ENCODE measurements around the gene COL15A1.

COL15A1 gene

DNA sequence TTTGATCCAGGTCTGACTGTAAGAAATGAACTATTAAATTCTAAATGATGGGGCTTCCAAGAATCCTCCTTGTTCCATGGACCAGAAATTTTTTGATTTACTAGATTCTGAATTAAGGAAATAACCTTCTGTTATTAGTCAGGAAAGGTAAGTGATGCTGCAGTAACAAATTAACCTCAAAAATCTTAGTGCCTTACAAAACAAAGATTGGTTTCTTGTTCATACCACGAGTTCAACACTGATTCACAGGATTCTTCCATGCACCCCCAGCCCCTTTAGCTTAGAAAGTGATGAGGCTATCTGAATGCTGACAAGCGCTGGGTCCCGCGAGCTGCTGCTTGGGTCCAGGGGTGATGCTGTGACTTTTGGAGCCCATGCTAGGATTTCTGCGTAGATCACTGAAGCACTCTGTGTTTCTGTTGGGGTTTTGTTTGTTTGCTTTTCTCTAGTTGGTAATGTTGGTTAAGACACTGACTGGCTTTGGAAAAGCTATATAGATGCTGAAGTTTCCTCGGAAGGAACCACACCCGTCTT lies 52.3 kb downstream of the COL15A1 start:
- DNase-seq (ENCODE audit: low read depth) = no peak
- no peak overlapping the region for H3K4me3 ChIP-seq (ENCODE audit: low read depth, low read length)
- TF ChIP-seq, protein P1, sequence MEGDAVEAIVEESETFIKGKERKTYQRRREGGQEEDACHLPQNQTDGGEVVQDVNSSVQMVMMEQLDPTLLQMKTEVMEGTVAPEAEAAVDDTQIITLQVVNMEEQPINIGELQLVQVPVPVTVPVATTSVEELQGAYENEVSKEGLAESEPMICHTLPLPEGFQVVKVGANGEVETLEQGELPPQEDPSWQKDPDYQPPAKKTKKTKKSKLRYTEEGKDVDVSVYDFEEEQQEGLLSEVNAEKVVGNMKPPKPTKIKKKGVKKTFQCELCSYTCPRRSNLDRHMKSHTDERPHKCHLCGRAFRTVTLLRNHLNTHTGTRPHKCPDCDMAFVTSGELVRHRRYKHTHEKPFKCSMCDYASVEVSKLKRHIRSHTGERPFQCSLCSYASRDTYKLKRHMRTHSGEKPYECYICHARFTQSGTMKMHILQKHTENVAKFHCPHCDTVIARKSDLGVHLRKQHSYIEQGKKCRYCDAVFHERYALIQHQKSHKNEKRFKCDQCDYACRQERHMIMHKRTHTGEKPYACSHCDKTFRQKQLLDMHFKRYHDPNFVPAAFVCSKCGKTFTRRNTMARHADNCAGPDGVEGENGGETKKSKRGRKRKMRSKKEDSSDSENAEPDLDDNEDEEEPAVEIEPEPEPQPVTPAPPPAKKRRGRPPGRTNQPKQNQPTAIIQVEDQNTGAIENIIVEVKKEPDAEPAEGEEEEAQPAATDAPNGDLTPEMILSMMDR (IDR thresholded peaks at IDR 0.05; ENCODE audit: low read depth, low read length) = no peak
- TF ChIP-seq POLR2A (IDR thresholded peaks at IDR 0.05; ENCODE audit: extremely low read depth, insufficient read length) (no peak), MYC (IDR thresholded peaks at IDR 0.05; ENCODE audit: low read depth, low read length) (no peak)
- TF ChIP-seq, protein P2, sequence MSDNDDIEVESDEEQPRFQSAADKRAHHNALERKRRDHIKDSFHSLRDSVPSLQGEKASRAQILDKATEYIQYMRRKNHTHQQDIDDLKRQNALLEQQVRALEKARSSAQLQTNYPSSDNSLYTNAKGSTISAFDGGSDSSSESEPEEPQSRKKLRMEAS (IDR thresholded peaks at IDR 0.05; ENCODE audit: low read depth, low read length) = no peak

DNA sequence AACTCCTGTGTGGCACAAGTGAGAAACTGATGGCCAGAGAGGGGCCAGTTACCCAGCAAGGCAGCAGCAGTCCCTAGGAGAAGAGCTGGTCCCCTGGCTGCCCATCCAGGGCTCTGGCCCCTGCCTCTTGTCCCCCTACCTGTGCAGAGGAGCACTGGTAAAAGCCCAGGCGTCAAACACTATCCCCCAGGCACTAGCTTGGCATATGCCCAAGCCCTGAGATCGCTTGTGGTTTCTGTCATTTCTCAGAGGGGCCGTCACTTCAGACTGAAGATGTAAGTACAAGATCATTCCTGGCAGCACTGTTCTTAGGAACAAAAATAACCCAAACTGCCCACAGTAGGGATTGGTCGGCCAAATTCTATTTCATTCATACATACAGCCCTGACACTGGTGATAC lies 53.9 kb downstream of the COL15A1 start:
- no peak overlapping the region for H3K4me3 ChIP-seq (ENCODE audit: low read depth, low read length)
- TF ChIP-seq, protein P2 (IDR thresholded peaks at IDR 0.05; ENCODE audit: low read depth, low read length) = no peak
- TF ChIP-seq POLR2A (IDR thresholded peaks at IDR 0.05; ENCODE audit: extremely low read depth, insufficient read length) (no peak), MYC (IDR thresholded peaks at IDR 0.05; ENCODE audit: low read depth, low read length) (no peak)
- TF ChIP-seq, protein P1 (IDR thresholded peaks at IDR 0.05; ENCODE audit: low read depth, low read length) = no peak
- no peak for DNase-seq (ENCODE audit: low read depth)

DNA sequence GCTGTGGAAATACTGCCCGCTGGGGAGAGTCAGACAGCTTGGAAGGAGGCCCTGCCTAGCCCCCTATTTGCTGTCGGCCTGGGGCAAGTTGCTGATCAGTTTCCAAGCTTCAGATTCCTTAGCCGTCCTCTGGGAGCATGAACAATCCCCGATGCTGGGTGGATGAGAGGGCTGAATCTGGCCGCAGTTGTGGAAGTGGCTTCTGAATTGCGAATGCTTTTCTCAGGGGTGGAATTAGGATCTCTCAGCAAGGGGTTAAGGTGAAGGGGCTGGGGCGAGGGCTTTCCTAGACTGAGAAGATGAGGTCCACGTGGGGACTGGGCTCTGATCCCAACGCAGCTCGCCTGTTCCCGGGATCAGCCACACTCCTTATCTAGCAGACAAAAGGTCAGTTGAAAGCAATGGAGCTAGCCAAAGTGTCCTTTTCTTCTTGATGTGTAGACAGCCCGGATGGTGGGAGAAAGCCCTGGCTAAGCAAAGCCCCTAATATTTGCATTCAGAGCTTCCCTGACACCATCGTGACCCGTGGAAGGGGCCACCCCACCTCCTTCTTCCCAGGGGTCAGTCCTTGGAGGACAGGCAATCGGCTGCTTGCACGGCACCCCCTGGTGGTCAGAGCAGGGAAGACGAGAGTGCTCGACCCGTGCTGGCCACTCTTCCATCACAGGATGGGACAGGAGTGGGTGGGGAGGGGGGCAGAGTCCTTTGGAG lies 54.9 kb downstream of the COL15A1 start:
- DNase-seq (ENCODE audit: low read depth) = peak; percentile 65
- H3K4me3 ChIP-seq (ENCODE audit: low read depth, low read length) = no peak overlapping the region
- no peak for TF ChIP-seq POLR2A (IDR thresholded peaks at IDR 0.05; ENCODE audit: extremely low read depth, insufficient read length)
- TF ChIP-seq, protein P2 (IDR thresholded peaks at IDR 0.05; ENCODE audit: low read depth, low read length) = peak; percentile 34; the same call in 1 of the 2 replicates
- TF ChIP-seq, protein P1 (IDR thresholded peaks at IDR 0.05; ENCODE audit: low read depth, low read length) = peak; percentile 86
- TF ChIP-seq MYC (IDR thresholded peaks at IDR 0.05; ENCODE audit: low read depth, low read length) = 0 out of 2 replicates have a peak, but pooled peaks have one; percentile 24

DNA sequence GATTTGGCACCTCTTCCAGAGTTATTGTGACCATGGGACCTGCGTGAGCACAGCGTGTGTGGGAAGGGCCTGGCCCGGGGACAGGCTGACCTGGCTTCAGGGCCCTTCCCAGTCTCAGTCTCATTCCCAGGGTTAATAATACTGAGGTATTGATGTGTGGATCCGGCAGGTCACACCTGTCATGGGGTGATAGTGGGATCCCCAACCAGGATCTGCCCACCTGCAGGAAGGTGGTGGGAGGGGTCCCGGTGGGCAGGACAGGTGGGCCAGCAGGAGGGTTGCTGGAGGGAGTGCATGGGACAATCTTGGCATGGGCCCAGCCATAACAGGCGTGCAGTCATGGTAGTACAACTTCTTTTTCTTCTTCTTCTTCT lies 55.4 kb downstream of the COL15A1 start:
- TF ChIP-seq, protein P2 (IDR thresholded peaks at IDR 0.05; ENCODE audit: low read depth, low read length) = no peak
- TF ChIP-seq, protein P1 (IDR thresholded peaks at IDR 0.05; ENCODE audit: low read depth, low read length) = no peak
- TF ChIP-seq POLR2A (IDR thresholded peaks at IDR 0.05; ENCODE audit: extremely low read depth, insufficient read length) (no peak), MYC (IDR thresholded peaks at IDR 0.05; ENCODE audit: low read depth, low read length) (no peak)
- DNase-seq (ENCODE audit: low read depth) = no peak
- no peak overlapping the region for H3K4me3 ChIP-seq (ENCODE audit: low read depth, low read length)

DNA sequence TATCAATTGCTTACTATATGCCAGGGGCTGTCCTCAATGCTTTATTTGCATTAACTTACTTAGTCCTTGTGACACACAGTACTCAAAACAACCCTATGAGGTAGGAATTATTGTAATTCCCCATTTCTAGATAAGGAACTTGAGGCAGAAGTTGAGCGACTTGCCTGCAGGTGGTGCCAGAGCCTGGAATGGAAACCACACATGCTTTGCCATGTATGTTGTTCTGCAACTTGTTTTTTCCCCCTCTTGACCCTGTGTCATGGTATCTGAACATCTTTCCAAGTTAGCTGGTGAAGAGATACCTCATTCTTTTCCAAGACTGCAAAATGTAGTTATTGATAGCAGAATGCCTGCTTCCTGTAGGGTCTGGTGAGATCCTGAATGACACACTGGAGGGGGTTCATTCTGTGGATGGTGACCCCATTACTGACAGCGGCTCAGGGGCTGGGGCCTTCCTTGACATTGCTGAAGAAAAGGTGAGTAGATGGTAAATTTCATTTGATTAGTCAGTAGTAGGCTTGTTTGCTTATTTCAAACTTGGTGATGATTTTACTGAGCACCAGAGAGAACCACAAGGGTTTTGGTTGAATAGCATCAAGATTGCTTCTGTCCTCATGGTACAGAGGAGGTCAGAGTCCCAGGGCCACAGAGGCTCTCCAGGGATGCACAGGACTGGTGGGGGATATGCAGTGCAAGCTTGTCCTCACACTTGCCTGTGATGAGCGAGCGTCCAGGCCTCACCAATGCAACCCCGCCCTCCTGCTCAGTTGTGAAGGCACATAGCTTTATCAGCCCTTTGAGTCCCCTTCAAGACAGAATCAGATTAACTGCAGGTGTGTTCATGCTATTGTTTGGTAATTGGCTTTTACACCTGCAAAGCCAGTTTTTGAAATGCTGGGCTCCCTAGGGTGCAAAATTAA lies 57.0 kb downstream of the COL15A1 start:
- peak; percentile 84 for DNase-seq (ENCODE audit: low read depth)
- TF ChIP-seq, protein P2 (IDR thresholded peaks at IDR 0.05; ENCODE audit: low read depth, low read length) = peak; percentile 69
- TF ChIP-seq POLR2A (IDR thresholded peaks at IDR 0.05; ENCODE audit: extremely low read depth, insufficient read length) (no peak), MYC (IDR thresholded peaks at IDR 0.05; ENCODE audit: low read depth, low read length) (0 out of 2 replicates have a peak, but pooled peaks have one; percentile 39)
- TF ChIP-seq, protein P1 (IDR thresholded peaks at IDR 0.05; ENCODE audit: low read depth, low read length) = peak; percentile 79

More for the DNA sequence above, 57.0 kb downstream of the COL15A1 start:
- no peak overlapping the region for H3K4me3 ChIP-seq (ENCODE audit: low read depth, low read length)
